ENCODE results near the gene HPCAL1. TPM values are rescaled to one million over a fixed set of nuclear protein-coding genes. Genes with fewer than 3 reads are reported as not detected.
"Not testable (repeated sequence)": the region's sequence is repeated elsewhere in the genome, so short reads cannot be mapped to it uniquely, and the experiment has no call there.

Gene HPCAL1
- total RNA-seq, 1 donor from 2014 or later: 160 TPM

DNA sequence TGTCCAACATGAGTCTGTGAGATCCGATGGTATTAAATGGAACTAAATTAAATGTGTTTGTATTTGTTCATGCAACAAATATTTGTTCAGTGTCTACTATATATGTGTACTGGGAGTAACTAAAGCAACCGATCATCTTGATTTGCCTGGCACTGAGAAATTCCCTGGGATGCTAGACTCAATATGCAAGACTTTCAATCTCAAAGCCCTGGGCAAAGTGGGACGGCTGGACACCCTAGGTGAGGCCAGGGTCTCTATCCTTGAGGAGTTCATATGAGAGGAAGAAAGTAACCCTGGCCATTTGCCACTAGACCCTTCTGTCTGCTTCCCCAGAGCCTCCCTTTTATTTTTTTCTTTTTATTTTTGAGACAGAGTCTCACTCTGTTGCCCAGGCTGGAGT, 44.0 kb upstream of the HPCAL1 start:
- Histone ChIP-seq H3K4me1 (no peaks in the 10 kb centered on the region), H3K36me3 (no peaks in the 10 kb centered on the region), H3K27me3 (no peaks in the 10 kb centered on the region), H3K27ac (no peak overlapping the region), H3K4me3 (no peak overlapping the region), H3K9me3 (no peaks in the 10 kb centered on the region)
- ATAC-seq: no peak
- TF ChIP-seq, protein P1, sequence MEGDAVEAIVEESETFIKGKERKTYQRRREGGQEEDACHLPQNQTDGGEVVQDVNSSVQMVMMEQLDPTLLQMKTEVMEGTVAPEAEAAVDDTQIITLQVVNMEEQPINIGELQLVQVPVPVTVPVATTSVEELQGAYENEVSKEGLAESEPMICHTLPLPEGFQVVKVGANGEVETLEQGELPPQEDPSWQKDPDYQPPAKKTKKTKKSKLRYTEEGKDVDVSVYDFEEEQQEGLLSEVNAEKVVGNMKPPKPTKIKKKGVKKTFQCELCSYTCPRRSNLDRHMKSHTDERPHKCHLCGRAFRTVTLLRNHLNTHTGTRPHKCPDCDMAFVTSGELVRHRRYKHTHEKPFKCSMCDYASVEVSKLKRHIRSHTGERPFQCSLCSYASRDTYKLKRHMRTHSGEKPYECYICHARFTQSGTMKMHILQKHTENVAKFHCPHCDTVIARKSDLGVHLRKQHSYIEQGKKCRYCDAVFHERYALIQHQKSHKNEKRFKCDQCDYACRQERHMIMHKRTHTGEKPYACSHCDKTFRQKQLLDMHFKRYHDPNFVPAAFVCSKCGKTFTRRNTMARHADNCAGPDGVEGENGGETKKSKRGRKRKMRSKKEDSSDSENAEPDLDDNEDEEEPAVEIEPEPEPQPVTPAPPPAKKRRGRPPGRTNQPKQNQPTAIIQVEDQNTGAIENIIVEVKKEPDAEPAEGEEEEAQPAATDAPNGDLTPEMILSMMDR (IDR thresholded peaks at IDR 0.05): no peak
- DNase-seq: no peak
- intact Hi-C loops (cut with DNase I): no loop called here

DNA sequence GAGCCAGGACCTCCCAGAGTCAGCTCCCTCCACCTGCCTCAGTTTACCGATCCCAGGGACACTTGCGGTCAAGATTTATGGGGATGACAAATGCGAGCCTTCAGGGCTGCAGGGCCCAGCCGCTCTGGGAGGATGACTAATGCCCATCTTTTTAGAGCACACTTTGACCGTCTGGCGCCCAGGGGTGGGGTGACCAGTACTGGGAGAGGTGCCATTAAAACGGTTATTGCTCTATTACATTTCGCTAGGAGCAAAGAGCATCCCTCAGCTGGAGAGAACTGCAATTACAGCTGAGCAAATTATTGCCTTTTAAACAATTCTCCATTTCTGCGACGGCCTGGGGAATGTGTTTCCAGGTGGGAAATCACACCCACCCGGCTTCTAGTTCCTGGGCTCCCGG, 42.6 kb upstream of the HPCAL1 start:
- no peaks in the 10 kb centered on the region for H3K9me3 ChIP-seq
- H3K27me3 ChIP-seq: no peaks in the 10 kb centered on the region
- no peak overlapping the region for H3K4me3 ChIP-seq
- H3K4me1 ChIP-seq: no peaks in the 10 kb centered on the region
- ATAC-seq (no peak), DNase-seq (peak; percentile 21)
- TF ChIP-seq, protein P1 (IDR thresholded peaks at IDR 0.05): no peak
- H3K27ac ChIP-seq: no peak overlapping the region
- H3K36me3 ChIP-seq: no peaks in the 10 kb centered on the region
- intact Hi-C loops (cut with DNase I): no loop called here

DNA sequence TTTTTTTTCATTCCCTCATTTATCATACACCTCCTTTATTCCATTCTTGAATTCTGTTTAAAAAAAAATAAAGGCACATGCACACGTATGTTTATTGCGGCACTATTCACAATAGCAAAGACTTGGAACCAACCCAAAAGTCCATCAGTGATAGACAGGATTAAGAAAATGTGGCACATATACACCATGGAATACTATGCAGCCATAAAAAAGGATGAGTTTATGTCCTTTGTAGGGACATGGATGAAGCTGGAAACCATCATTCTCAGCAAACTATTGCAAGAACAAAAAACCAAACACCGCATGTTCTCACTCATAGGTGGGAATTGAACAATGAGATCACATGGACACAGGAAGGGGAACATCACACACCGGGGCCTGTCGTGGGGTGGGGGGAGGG, 39.2 kb upstream of the HPCAL1 start:
- ATAC-seq: not testable (repeated sequence)

DNA sequence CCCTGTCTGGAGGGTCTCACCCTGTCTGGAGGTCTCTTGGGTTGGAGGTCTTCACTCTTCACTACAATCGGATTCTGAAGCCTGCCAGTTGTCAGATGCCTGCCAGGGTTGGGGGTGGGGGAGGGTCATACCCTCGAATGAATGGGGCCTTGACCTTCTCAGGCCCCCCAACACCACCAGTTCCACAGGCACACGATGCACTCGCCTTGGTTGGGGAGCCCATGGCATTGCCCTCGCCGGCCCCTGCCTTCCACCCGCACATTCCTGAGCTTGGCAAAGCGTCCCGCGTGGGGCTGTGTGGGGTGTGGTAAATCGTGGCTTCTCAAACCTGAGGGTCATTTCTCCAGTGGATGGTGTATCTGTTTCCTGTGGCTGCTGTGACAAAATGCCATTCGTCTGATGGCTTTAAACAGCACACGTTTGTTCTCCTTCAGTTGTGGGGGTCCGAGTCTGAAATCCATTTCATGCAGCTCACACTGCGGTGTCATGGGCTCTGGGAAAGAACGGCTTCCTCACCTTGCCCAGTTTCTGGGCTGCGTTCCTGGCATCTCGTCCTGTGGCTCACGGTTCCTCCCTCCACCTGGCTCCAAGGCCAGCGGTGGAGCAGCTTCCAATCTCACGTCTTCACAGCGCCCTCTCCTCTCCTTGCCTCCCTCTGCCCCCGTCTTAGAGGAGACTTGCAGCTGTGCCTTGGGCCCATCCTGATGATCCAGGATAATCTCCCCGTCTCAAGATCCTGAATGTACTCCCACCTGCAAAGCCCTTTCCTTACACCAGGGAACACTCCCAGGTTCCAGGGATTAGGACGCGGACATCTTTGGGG, 38.0 kb upstream of the HPCAL1 start:
- peak; percentile 47 for DNase-seq
- intact Hi-C loops (cut with DNase I): no loop called here
- ATAC-seq: no peak

More for the DNA sequence above, 39.2 kb upstream of the HPCAL1 start:
- H3K27ac ChIP-seq; H3K4me3 ChIP-seq; H3K4me1 ChIP-seq; H3K9me3 ChIP-seq; H3K27me3 ChIP-seq; DNase-seq; H3K36me3 ChIP-seq; intact Hi-C loops (cut with DNase I): not testable (repeated sequence)

DNA sequence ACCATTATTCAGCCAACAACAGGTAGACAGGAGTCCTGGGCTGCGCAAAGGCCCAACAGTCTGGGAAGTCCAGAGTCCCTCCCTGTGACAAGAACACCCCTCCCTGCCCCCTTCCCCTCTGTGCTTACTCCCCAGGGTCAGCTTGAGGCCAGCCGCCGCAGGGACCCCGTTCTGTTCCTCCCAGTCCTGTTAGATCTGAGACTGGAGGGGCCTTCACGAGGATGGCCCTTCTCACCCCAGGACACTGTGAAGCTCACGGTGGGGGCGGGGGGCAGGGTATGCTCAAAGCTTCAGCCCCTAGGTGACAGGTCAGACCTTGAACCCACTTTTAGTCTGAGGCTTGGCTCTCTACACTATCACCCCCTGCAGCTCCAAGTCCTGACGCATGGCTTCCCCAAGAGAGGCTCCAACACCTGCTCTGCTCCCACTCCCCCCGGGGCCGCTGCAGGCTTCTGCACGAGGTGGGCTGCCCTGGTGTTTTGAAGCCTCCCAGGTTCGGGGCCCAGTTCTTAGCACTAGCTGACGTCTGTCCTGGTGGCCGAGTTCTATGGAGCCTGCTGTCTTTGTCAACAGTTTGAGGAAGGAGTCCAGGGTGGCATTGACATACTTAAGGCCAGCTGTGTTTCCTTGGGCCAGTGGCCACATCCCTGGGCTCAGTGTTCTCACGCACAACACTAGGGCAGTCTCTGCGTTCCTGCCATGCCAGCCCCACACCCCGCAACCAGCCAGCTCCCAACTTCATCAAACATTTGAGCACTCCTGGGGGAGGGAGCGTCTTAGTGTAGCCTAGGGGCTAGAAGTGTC, 37.2 kb upstream of the HPCAL1 start:
- Histone ChIP-seq H3K4me3 (no peak overlapping the region), H3K27ac (no peak overlapping the region), H3K9me3 (no peaks in the 10 kb centered on the region), H3K27me3 (no peaks in the 10 kb centered on the region), H3K4me1 (peaks cover 8% of the 10 kb centered on the region), H3K36me3 (no peaks in the 10 kb centered on the region)
- TF ChIP-seq, protein P1 (IDR thresholded peaks at IDR 0.05): no peak
- ATAC-seq: no peak
- intact Hi-C loops (cut with DNase I): no loop called here
- peak; percentile 61 for DNase-seq

More for the DNA sequence above, 38.0 kb upstream of the HPCAL1 start:
- no peak overlapping the region for H3K27ac ChIP-seq
- TF ChIP-seq, protein P1 (IDR thresholded peaks at IDR 0.05): no peak
- H3K9me3 ChIP-seq: no peaks in the 10 kb centered on the region
- no peaks in the 10 kb centered on the region for H3K4me1 ChIP-seq
- H3K4me3 ChIP-seq: no peak overlapping the region
- H3K27me3 ChIP-seq: no peaks in the 10 kb centered on the region
- no peaks in the 10 kb centered on the region for H3K36me3 ChIP-seq

DNA sequence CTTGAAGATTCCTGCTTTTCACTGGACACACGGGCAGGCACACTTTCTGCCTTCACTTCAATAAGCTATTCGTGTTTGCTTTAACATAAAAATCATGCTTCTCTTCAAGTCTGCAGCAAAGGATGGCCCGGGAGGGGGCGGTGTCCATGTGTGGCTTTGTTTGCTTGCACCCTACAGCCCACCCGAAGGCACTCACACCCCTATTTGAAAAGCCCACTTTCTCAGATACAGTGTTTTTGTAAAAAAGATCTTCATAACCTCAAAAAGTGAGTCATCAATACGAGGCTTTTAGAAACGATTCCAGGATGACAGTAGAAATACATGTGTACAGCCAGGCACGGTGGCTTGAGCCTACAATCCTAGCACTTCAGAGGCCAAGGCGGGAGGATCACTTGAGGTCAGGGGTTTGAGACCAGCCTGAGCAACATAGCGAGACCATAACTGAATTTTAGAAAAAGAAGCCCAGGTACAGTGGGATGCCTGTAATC, 36.5 kb upstream of the HPCAL1 start:
- H3K27ac ChIP-seq: no peak overlapping the region
- intact Hi-C loops (cut with DNase I): no loop called here
- no peak overlapping the region for H3K4me3 ChIP-seq
- H3K27me3 ChIP-seq: no peaks in the 10 kb centered on the region
- DNase-seq: no peak
- H3K9me3 ChIP-seq: no peaks in the 10 kb centered on the region
- TF ChIP-seq, protein P1 (IDR thresholded peaks at IDR 0.05): no peak
- peaks cover 14% of the 10 kb centered on the region for H3K4me1 ChIP-seq
- no peaks in the 10 kb centered on the region for H3K36me3 ChIP-seq
- ATAC-seq: no peak
